Kidney glomerular epithelial cell (primary cell): Measurements from ENCODE around the gene GPR156.
"Not testable (repeated sequence)": the region's sequence is repeated elsewhere in the genome, so short reads cannot be mapped to it uniquely, and the experiment has no call there.

ENCODE experiments used
- DNase-seq: peaks from one replicate; lab custom pipeline; 2025; lab: John Stamatoyannopoulos, UW

Gene GPR156

DNA sequence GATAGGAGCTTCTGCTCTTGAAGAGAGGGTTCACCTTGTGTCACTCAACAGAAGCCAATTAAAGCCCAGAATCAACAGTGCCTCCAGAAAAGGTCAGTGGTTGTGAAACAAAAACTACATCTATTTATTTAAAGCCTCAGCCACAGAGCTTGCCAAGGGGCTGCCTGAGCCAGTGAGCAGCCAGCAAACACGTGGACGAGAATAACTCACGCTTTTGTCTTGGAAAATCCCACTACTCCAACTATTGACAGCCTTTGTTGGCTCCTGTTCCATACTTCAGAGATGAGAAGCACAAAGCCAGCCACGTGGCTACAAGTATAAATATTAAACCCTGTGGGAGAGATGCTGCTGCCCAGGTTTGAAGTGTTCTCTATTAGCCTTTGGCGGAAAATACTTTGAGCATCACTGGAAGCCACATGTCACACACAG lies 10.3 kb downstream of the GPR156 start:
- no peak for DNase-seq

DNA sequence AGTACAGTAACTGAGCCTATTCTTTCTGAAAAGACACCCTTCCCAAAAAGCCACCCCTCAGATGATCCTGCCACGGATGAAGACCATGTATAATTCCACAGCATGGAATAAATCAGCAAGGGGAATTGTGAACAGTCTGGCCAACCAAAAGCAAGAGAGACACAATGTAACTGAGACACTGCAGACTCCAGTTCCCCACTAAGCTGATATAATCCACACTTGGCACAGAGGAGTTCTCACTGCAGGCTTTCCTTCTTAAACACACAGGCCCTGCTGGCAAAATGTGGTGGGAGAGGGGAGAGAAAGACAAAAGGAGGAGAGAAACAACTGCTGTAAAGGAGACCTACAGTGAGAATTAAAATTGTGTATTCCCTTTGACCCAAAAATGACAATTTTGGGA lies 12.7 kb downstream of the GPR156 start:
- DNase-seq = no peak

GRCh38 chr3:120265989-120266388 lies 19.0 kb downstream of the GPR156 start:
- no peak for DNase-seq

- DNase-seq = no peak
These were observed 20.1 kb downstream of the GPR156 start for GRCh38 chr3:120264963-120265362.

- DNase-seq = no peak
These were observed 21.2 kb downstream of the GPR156 start for GRCh38 chr3:120263792-120264191.

- DNase-seq = no peak
These were observed 27.0 kb downstream of the GPR156 start for GRCh38 chr3:120258009-120258408.

GRCh38 chr3:120245386-120245785 lies 39.6 kb downstream of the GPR156 start:
- DNase-seq = no peak

- peak; percentile 5 for DNase-seq
These were observed 40.2 kb downstream of the GPR156 start for GRCh38 chr3:120244834-120245225.

DNA sequence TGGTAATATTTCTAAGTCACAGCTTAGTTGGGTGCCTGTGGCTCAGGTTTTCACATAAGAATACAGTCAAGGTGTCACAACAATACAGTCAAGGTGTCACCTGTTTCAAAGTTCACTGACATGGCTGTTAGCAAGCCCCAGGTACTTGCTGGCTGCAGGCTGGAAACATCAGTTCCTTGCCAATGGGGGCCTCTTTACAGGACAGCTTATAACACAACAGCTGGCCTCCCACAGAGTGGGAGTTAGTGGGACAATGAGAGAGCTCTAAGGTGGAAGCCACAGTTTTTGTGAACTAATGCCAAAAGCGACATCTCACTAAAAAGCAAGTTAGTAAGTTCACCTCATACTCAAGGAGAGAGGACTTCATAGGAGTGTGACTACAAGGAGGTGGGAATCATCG lies 45.4 kb downstream of the GPR156 start:
- DNase-seq = no peak

DNA sequence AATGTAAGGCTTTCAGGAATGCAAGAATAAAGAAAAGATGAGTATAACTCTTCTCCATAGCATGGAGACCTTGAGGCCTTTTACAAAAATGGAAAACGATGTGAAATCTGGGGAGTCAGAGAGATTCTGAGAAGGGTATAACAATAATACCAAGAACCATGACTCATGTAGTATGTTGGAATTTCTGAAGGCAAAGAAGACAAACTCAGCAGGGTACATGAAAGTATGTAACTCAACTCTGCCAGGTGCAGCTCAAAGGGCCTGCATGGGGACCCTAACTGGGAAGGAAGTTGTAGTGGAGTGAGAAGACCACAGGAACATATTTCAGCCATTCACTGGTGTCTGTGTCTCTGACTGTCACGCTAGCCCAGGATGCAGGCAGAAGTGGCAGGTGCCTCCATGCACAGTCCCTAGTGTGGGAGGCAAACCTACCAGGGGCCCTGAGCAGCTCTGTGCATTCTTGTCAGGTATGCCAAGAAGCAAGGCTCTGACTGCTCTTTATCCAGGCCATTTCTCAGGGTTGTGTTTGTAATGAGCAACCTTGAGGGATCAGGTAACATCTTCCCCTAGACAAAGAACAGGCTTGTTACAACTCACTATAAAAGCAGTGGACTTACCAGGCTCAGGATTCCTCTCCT lies 57.2 kb downstream of the GPR156 start:
- DNase-seq = no peak

DNA sequence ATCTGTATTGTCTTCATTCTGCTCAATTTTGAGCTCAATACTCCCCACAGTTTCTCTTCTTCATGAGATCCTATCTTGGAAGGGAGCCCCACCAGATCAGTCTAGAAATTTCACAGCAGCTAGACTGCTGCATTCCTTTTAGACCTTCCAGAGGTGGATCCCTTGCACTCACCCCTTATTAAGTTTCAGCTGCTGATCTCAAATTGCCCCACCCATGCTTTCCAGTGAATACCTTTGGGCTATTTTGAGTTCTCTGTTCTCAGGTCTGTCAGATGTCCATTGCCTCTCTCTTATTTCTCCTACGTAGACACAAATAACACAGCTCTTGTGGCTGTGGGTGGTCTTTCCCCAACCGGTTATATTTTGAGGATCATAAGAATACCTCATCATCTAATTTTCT lies 60.8 kb downstream of the GPR156 start:
- DNase-seq = no peak

- DNase-seq = no peak
These were observed 66.0 kb downstream of the GPR156 start for GRCh38 chr3:120218981-120219380.

GRCh38 chr3:120216633-120217032 lies 68.4 kb downstream of the GPR156 start:
- not testable (repeated sequence) for DNase-seq

GRCh38 chr3:120214176-120214575 lies 70.8 kb downstream of the GPR156 start:
- no peak for DNase-seq

DNA sequence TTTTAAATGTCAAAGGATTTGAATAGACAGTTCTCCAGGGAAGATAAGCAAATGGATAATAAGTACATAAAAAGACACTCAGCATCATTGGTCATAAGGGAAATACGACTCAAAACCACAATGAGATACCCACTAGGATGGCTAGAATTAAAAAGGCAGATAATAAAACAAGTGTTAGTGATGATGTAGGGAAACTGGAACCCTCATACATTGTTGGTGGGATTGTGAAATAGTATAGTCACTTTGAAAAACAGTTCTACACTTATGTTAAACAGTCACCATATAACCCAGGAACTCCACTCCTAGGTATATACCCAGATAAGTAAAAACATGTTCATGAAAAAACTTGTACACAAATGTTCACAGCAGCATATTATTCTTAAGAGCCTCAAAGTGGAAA lies 72.5 kb downstream of the GPR156 start:
- DNase-seq = no peak

DNA sequence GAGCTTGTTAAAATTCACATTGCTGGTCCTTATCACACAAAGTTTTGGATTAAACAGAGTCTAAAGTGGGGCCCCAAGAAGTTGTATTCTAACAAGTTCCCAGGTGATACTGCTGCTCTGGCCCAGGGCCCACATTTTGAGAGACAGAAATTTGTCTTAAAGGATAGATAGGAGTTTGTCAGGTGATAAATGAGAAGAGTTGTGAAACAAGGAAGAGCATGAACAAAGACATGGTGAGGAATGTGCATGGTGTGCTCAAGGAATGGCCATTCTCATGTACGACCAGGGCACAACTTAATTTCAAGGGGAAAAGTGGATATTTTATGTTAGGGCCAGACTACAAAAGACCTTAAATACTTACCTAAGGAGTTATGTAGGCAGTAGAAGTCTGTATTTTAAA lies 75.6 kb downstream of the GPR156 start:
- DNase-seq = no peak

DNA sequence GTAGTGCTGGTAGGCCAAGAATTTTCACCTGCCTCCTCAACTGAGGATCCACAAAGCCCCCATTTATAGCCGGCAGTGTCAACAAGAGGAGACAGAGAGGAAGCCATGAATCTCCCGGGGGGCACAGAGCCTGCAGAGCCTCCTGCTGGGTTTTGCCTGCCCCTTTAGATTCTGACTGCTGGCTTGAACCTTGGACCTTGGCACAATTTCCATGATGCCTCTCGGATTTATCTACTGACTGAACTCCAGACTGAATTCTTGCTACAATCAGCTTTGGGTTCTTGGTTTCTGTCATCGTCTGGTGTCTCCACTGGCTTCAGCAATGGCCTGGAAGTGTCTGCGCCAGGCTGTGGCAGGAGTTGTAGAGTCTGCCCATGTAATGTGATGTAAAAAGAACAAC lies 80.7 kb downstream of the GPR156 start:
- DNase-seq = no peak

DNA sequence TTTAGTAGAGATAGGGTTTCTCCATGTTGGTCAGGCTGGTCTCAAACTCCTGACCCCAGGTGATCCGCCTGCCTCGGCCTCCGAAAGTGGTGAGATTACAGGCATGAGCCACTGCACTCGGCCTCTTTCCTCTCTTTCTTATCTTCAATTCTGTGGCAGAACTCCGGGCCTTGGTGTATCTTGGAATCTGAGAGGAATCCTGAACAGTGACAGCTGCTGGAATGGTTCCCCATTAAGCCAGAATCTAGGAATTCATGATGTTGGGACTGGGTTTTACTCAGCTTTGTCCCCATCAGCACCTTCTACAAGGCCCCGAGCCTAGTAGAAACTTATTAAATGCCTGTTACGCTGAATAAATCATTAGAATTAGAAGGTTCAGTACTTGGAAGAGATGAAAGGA lies 81.4 kb downstream of the GPR156 start:
- no peak for DNase-seq

GRCh38 chr3:120203016-120203415 lies 82.0 kb downstream of the GPR156 start:
- no peak for DNase-seq

GRCh38 chr3:120202363-120202762 lies 82.7 kb downstream of the GPR156 start:
- no peak for DNase-seq

GRCh38 chr3:120200493-120201235 lies 84.4 kb downstream of the GPR156 start:
- no peak for DNase-seq

GRCh38 chr3:120198305-120198878 lies 86.6 kb downstream of the GPR156 start:
- DNase-seq = peak; percentile 38

DNA sequence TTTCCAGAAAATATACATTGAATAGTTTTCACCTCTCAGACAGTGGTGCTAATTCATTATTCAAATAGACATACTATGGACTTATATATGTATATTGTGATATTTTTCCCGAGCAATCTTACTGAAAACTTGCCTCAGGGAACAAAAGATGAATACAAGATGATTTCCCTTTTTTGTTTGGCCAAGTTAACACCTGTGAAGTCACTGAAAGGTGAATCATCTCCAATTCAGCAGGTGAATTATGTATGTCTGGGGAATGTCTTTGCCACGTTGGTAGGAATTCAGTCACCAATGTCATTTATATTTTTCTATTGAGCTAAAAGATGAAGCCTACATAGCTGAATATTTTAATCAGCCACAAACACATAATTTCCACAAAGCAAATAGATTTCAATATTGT lies 88.2 kb downstream of the GPR156 start:
- no peak for DNase-seq

DNA sequence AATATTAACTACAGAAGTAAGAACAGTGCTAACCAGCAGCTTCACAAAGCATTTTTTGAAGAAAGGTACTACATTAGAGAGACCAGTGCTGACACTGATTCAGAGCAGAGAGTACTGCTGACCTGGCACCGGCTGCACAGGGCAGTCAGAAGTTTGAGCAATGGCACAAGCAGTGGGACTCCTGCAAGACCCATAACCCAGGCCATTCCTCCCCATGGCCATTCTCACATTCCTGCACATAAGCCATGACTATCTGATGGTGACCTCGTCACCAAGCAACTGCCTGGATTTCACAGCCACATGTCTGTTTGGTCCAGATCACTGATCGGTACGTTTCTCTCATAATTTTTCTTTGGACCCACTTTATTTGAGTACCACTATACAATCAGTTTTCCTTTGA lies 88.7 kb downstream of the GPR156 start:
- no peak for DNase-seq
